GM21367 (cell line): Measurements from ENCODE around the gene AARSD1.
"Not testable (repeated sequence)": the region's sequence is repeated elsewhere in the genome, so short reads cannot be mapped to it uniquely, and the experiment has no call there.

Source experiments
- ATAC-seq: cut with Tn5 transposase; IDR thresholded peaks from one replicate; pipeline ENCODE4 v1.9.1; 2021; ENCODE audit not compliant: unreplicated experiment

The AARSD1 gene

GRCh38 chr17:42980766-42981397, 16.6 kb upstream of the AARSD1 start:
- no peak for ATAC-seq

- ATAC-seq = no peak
Measured at GRCh38 chr17:42980274-42980765, 16.1 kb upstream of the AARSD1 start, which contains the start of gene RUNDC1. TSS of gene RUNDC1 (plus strand) at chr17:42980565. CDS start at chr17:42980577, 12 bp downstream.

GRCh38 chr17:42979511-42980273, 15.4 kb upstream of the AARSD1 start, which contains the start of gene PTGES3L:
TSS of gene PTGES3L (minus strand) at chr17:42980080. CDS start at chr17:42980053, 27 bp downstream.
- ATAC-seq = no peak

- not testable (repeated sequence) for ATAC-seq
Measured at GRCh38 chr17:42975701-42976100, 11.4 kb upstream of the AARSD1 start.

- ATAC-seq = no peak
Measured at GRCh38 chr17:42975265-42975664, 11.0 kb upstream of the AARSD1 start.

GRCh38 chr17:42973323-42973722, 9.1 kb upstream of the AARSD1 start:
- not testable (repeated sequence) for ATAC-seq

- no peak for ATAC-seq
Measured at GRCh38 chr17:42971589-42971988, 7.3 kb upstream of the AARSD1 start.

- ATAC-seq = no peak
Measured at GRCh38 chr17:42969001-42969581, 4.8 kb upstream of the AARSD1 start.

- ATAC-seq = no peak
Measured at GRCh38 chr17:42967925-42968324, 3.7 kb upstream of the AARSD1 start.

GRCh38 chr17:42953669-42954068, 10.6 kb downstream of the AARSD1 start:
- no peak for ATAC-seq

GRCh38 chr17:42950044-42950783, 14.0 kb downstream of the AARSD1 start:
- ATAC-seq = no peak

- ATAC-seq = no peak
Measured at GRCh38 chr17:42946812-42947211, 17.4 kb downstream of the AARSD1 start.

- no peak for ATAC-seq
Measured at GRCh38 chr17:42944211-42944610, 20.0 kb downstream of the AARSD1 start.

- no peak for ATAC-seq
Measured at GRCh38 chr17:42937712-42938596, 26.3 kb downstream of the AARSD1 start.

- no peak for ATAC-seq
Measured at GRCh38 chr17:42929497-42929844, 34.8 kb downstream of the AARSD1 start.

GRCh38 chr17:42928714-42929496, 35.3 kb downstream of the AARSD1 start:
- no peak for ATAC-seq

- ATAC-seq = no peak
Measured at GRCh38 chr17:42924891-42925290, 39.4 kb downstream of the AARSD1 start.

GRCh38 chr17:42923472-42923871, 40.8 kb downstream of the AARSD1 start:
- not testable (repeated sequence) for ATAC-seq

- no peak for ATAC-seq
Measured at GRCh38 chr17:42922294-42922693, 42.0 kb downstream of the AARSD1 start.
